Measurements from ENCODE around the gene AMPD3.

- TF ChIP-seq GATA2 (IDR thresholded peaks at IDR 0.05; ENCODE audit: low read depth, low read length) (no peak), GATA3 (IDR thresholded peaks at IDR 0.05; ENCODE audit: low read depth, low read length) (no peak)
These were observed 48.2 kb downstream of the AMPD3 start for GRCh38 chr11:10503221-10503620.

Measured in SH-SY5Y (cell line).